Motor neuron (in vitro differentiated cells): ENCODE results near the gene RAC2. TPM values are rescaled to one million over a fixed set of nuclear protein-coding genes. Genes with fewer than 3 reads are reported as not detected.

Source experiments
- ATAC-seq, 8 experiments: fragments of 200-7000 bp; cut with Tn5 transposase; replicated peaks in 6 of 8; 2 replicates each; pipeline ENCODE4 v1.8.0; 2021; ENCODE audit warnings: mild to moderate bottlenecking in 8 of 8, moderate library complexity in 8 of 8
- H3K27ac ChIP-seq, 2 donors: fragments of 250-450 bp; sonication (Bioruptor Pico); 2 replicates each; pipeline ENCODE4 v1.9.0; 2021; ENCODE audit warnings: antibody characterized with exemption in 2 of 2, mild to moderate bottlenecking in 2 of 2, moderate library complexity in 1 of 2
- H3K4me1 ChIP-seq, 2 donors: fragments of 250-450 bp; sonication (Bioruptor Pico); replicated peaks in 1 of 2; 2 replicates each; pipeline ENCODE4 v1.6.1; 2021; ENCODE audit warnings: antibody characterized with exemption in 2 of 2, mild to moderate bottlenecking in 2 of 2, moderate library complexity in 1 of 2
- H3K4me3 ChIP-seq, 5 donors: fragments of 250-450 bp; sonication (Bioruptor Pico); 2 replicates each; pipeline ENCODE4 v1.9.0; 2021; ENCODE audit warnings: antibody characterized with exemption in 5 of 5, mild to moderate bottlenecking in 5 of 5, moderate library complexity in 4 of 5
- WGBS, 10 experiments: fragments of 450-650 bp; shearing (Covaris generic); methylation state at CpG; one replicate each; pipeline ENCODE4 v1.0.0; 2022; 5-methylcytosine and 5-hydroxymethylcytosine counted together
- in situ Hi-C, 9 experiments: fragments of 400-800 bp; cut with MboI; loops; one replicate each; pipeline ENCODE4 v1.15.0; 2021; ENCODE audit warnings: low sequenced_read_pairs in 9 of 9, low pct_unique_long_range_greater_than_20kb in 2 of 9; ENCODE audit not compliant: unreplicated experiment in 9 of 9
- total RNA-seq, 8 experiments: library from RNA; unstranded; fragments of 300-600 nt; gene quantifications; 2 replicates each; pipeline versions ENCODE4 v1.2.3 to v1.2.4, GENCODE V29; 2022

The RAC2 gene
- total RNA-seq, 8 experiments from 2014 or later = 0.33 to 94.3 (median 3.1) TPM; not detected in 1

- in situ Hi-C loops = no loop called here
- no peak within 1 kb of the TSS for H3K27ac ChIP-seq
- H3K4me1 ChIP-seq = peaks cover 0 to 8% of the 10 kb centered on the region in 2 donors
- H3K4me3 ChIP-seq = no peak within 1 kb of the TSS
- peak in 1 of 8 experiments; percentile 52 for ATAC-seq
- WGBS, 10 experiments = 22 to 73% (median 60%) methylated on average over 1 to 7 of the region's 12 CpGs; no CpG with 5 or more reads in 3 of the 10 experiments
These were observed 38.3 kb upstream of the RAC2 start, which contains the start of gene CYTH4 for GRCh38 chr22:37282385-37282677. Gene CYTH4 (plus strand): TSS chr22:37282508. CDS start chr22:37282570, 62 bp downstream.

- ATAC-seq = no peak
- in situ Hi-C loops = no loop called here
- 38 to 100% (median 81%) methylated on average over 5 to 11 of the region's 12 CpGs for WGBS, 10 experiments
- no peak overlapping the region for H3K27ac ChIP-seq
- peaks cover 0 to 8% of the 10 kb centered on the region in 2 donors for H3K4me1 ChIP-seq
- H3K4me3 ChIP-seq = no peak overlapping the region
These were observed 37.7 kb upstream of the RAC2 start for GRCh38 chr22:37281646-37282384.

GRCh38 chr22:37281195-37281594 lies 37.1 kb upstream of the RAC2 start:
- 78 to 100% (median 92%) methylated on average over 1 to 7 of the region's 7 CpGs; no CpG with 5 or more reads in 4 of the 10 experiments for WGBS, 10 experiments
- H3K4me3 ChIP-seq = no peak overlapping the region
- in situ Hi-C loops = no loop called here
- no peak for ATAC-seq
- H3K4me1 ChIP-seq = peaks cover 0 to 8% of the 10 kb centered on the region in 2 donors
- H3K27ac ChIP-seq = no peak overlapping the region

GRCh38 chr22:37280718-37281117 lies 36.6 kb upstream of the RAC2 start:
- in situ Hi-C loops = no loop called here
- WGBS, 10 experiments = 60 to 100% (median 91%) methylated on average over 1 to 5 of the region's 5 CpGs; no CpG with 5 or more reads in 1 of the 10 experiments
- ATAC-seq = no peak
- H3K4me3 ChIP-seq = no peak overlapping the region
- no peak overlapping the region for H3K27ac ChIP-seq
- peaks cover 0 to 8% of the 10 kb centered on the region in 2 donors for H3K4me1 ChIP-seq

GRCh38 chr22:37279331-37280181 lies 35.5 kb upstream of the RAC2 start:
- in situ Hi-C loops = no loop called here
- Histone ChIP-seq H3K4me3 (no peak overlapping the region), H3K27ac (no peak overlapping the region), H3K4me1 (peaks cover 0 to 6% of the 10 kb centered on the region in 2 donors)
- peak in 2 of 8 experiments; percentile 23 to 25 for ATAC-seq
- 24 to 86% (median 56%) methylated on average over 1 to 10 of the region's 17 CpGs for WGBS, 10 experiments

GRCh38 chr22:37278261-37278660 lies 34.2 kb upstream of the RAC2 start:
- ATAC-seq = no peak
- Histone ChIP-seq H3K4me1 (peaks cover 0 to 4% of the 10 kb centered on the region in 2 donors), H3K27ac (no peak overlapping the region), H3K4me3 (no peak overlapping the region)
- 9 to 100% (median 20%) methylated on average over 1 to 4 of the region's 5 CpGs; no CpG with 5 or more reads in 1 of the 10 experiments for WGBS, 10 experiments
- in situ Hi-C loops = no loop called here

- WGBS, 10 experiments = 61 to 95% (median 85%) methylated on average over 2 to 9 of the region's 11 CpGs; no CpG with 5 or more reads in 1 of the 10 experiments
- ATAC-seq = no peak
- no peak overlapping the region for H3K27ac ChIP-seq
- H3K4me3 ChIP-seq = no peak overlapping the region
- in situ Hi-C loops = no loop called here
- no peaks in the 10 kb centered on the region for H3K4me1 ChIP-seq
These were observed 33.3 kb upstream of the RAC2 start for GRCh38 chr22:37277384-37277783.

- in situ Hi-C loops = no loop called here
- H3K4me3 ChIP-seq = no peak overlapping the region
- no peak for ATAC-seq
- no peak overlapping the region for H3K27ac ChIP-seq
- no peaks in the 10 kb centered on the region for H3K4me1 ChIP-seq
- WGBS, 10 experiments = 71 to 100% (median 83%) methylated on average over 1 to 2 of the region's 2 CpGs; no CpG with 5 or more reads in 6 of the 10 experiments
These were observed 32.7 kb upstream of the RAC2 start for GRCh38 chr22:37276776-37277175.

GRCh38 chr22:37275622-37276021 lies 31.6 kb upstream of the RAC2 start:
- ATAC-seq = no peak
- in situ Hi-C loops = no loop called here
- WGBS, 10 experiments = 75 to 100% (median 83%) methylated on average over 1 to 3 of the region's 5 CpGs; no CpG with 5 or more reads in 6 of the 10 experiments
- Histone ChIP-seq H3K27ac (no peak overlapping the region), H3K4me1 (no peaks in the 10 kb centered on the region), H3K4me3 (no peak overlapping the region)

GRCh38 chr22:37275134-37275533 lies 31.1 kb upstream of the RAC2 start:
- no peak for ATAC-seq
- H3K27ac ChIP-seq = no peak overlapping the region
- H3K4me1 ChIP-seq = no peaks in the 10 kb centered on the region
- 84 to 100% (median 100%) methylated on average over 1 to 5 of the region's 11 CpGs; no CpG with 5 or more reads in 5 of the 10 experiments for WGBS, 10 experiments
- H3K4me3 ChIP-seq = no peak overlapping the region
- in situ Hi-C loops = no loop called here

GRCh38 chr22:37274380-37274862 lies 30.4 kb upstream of the RAC2 start:
- ATAC-seq = peak in 1 of 8 experiments; percentile 12
- Histone ChIP-seq H3K4me1 (no peaks in the 10 kb centered on the region), H3K4me3 (no peak overlapping the region), H3K27ac (no peak overlapping the region)
- in situ Hi-C loops = no loop called here
- WGBS, 10 experiments = 78% methylated on average over 7 of the region's 12 CpGs; no CpG with 5 or more reads in 9 of the 10 experiments

GRCh38 chr22:37273846-37274225 lies 29.8 kb upstream of the RAC2 start:
- Histone ChIP-seq H3K4me1 (no peaks in the 10 kb centered on the region), H3K4me3 (no peak overlapping the region), H3K27ac (no peak overlapping the region)
- in situ Hi-C loops = no loop called here
- no peak for ATAC-seq
- WGBS, 10 experiments = 50 to 100% (median 90%) methylated on average over 2 of the region's 8 CpGs; no CpG with 5 or more reads in 7 of the 10 experiments
